SK-N-SH treated with all-trans-retinoic acid at 6 μM for 48 hours (cell line): ENCODE data around the gene DHTKD1.

ENCODE experiments used
- BACH2 ChIP-seq: fragments of 250-450 bp; sonication (Bioruptor Pico); IDR thresholded peaks from 2 replicates; pipeline ENCODE4 v1.9.0; 2021; ENCODE audit warnings: mild to moderate bottlenecking, borderline replicate concordance
- CREB5 ChIP-seq: fragments of 250-450 bp; sonication (Bioruptor Pico); IDR thresholded peaks from 2 replicates; pipeline ENCODE4 v1.5.1; 2020; ENCODE audit warnings: low read depth, mild to moderate bottlenecking, moderate library complexity
- GLIS3 ChIP-seq: fragments of 250-450 bp; sonication (Bioruptor Pico); IDR thresholded peaks from 2 replicates; pipeline ENCODE4 v1.5.0; 2020; ENCODE audit warnings: mild to moderate bottlenecking, moderate library complexity
- PATZ1 ChIP-seq: fragments of 250-450 bp; sonication (Bioruptor Pico); IDR thresholded peaks from 2 replicates; pipeline ENCODE4 v1.8.0; 2020; ENCODE audit warnings: mild to moderate bottlenecking, moderate library complexity, borderline replicate concordance
- TCF4 ChIP-seq: fragments of 250-450 bp; sonication (Bioruptor Pico); IDR thresholded peaks from 2 replicates; pipeline ENCODE4 v1.8.0; 2021; ENCODE audit warnings: mild to moderate bottlenecking, moderate library complexity, borderline replicate concordance
- ZNF565 ChIP-seq: fragments of 450-650 bp; formaldehyde crosslinking; conservative IDR thresholded peaks from 2 replicates; pipeline ENCODE4 v1.5.0; 2020; ENCODE audit warnings: low read depth, mild to moderate bottlenecking, moderate library complexity

- TF ChIP-seq BACH2 (CRISPR knock-in tag) (no peak), ZNF565 (CRISPR knock-in tag) (no peak), CREB5 (CRISPR knock-in tag) (no peak), TCF4 (no peak), PATZ1 (CRISPR knock-in tag) (no peak), GLIS3 (CRISPR knock-in tag) (no peak)
Measured at GRCh38 chr10:12097791-12098190, 29.0 kb downstream of the DHTKD1 start.
